Hepatocyte (in vitro differentiated cells): Measurements from ENCODE around the gene C1orf167. TPM values are rescaled to one million over a fixed set of nuclear protein-coding genes. Genes with fewer than 3 reads are reported as not detected.

Source experiments
- DNase-seq: peaks from one replicate; pipeline ENCODE4 v3.0.0-alpha.2; 2016; ENCODE audit warnings: low spot score
- H2AFZ ChIP-seq: fragments of 200-600 bp; sonication (generic); 2 replicates; pipeline ENCODE4 v1.6.0; 2016; ENCODE audit warnings: antibody characterized with exemption, mild to moderate bottlenecking
- H3K27ac ChIP-seq: fragments of 200-600 bp; sonication (generic); 2 replicates; pipeline ENCODE4 v1.5.1; 2016; ENCODE audit warnings: mild to moderate bottlenecking
- H3K27me3 ChIP-seq: fragments of 200-600 bp; sonication (generic); 2 replicates; pipeline ENCODE4 v1.6.1; 2016
- H3K36me3 ChIP-seq: fragments of 200-600 bp; sonication (generic); replicated peaks from 2 replicates; pipeline ENCODE4 v1.5.1; 2016; ENCODE audit warnings: low read depth; ENCODE audit not compliant: insufficient read depth
- H3K4me1 ChIP-seq: fragments of 200-600 bp; sonication (generic); 2 replicates; pipeline ENCODE4 v1.5.1; 2016; ENCODE audit warnings: mild to moderate bottlenecking, moderate library complexity; ENCODE audit not compliant: insufficient read depth
- H3K4me2 ChIP-seq: fragments of 200-600 bp; sonication (generic); 2 replicates; pipeline ENCODE4 v1.6.0; 2016
- H3K4me3 ChIP-seq: fragments of 200-600 bp; sonication (generic); 2 replicates; pipeline ENCODE4 v1.5.1; 2016; ENCODE audit warnings: mild to moderate bottlenecking
- H3K79me2 ChIP-seq: fragments of 200-600 bp; sonication (generic); 2 replicates; pipeline ENCODE4 v1.6.0; 2017; ENCODE audit warnings: mild to moderate bottlenecking
- H3K9me2 ChIP-seq: fragments of 200-600 bp; sonication (generic); replicated peaks from 2 replicates; pipeline ENCODE4 v1.6.0; 2017; ENCODE audit warnings: mild to moderate bottlenecking; ENCODE audit not compliant: insufficient read depth
- H3K9me3 ChIP-seq: fragments of 200-600 bp; sonication (generic); 2 replicates; pipeline ENCODE4 v1.5.1; 2016; ENCODE audit warnings: low read depth, mild to moderate bottlenecking
- H4K20me1 ChIP-seq: fragments of 200-600 bp; sonication (generic); 2 replicates; pipeline ENCODE4 v1.6.0; 2016; ENCODE audit warnings: mild to moderate bottlenecking; ENCODE audit not compliant: insufficient read depth, poor library complexity, severe bottlenecking
- EZH2 ChIP-seq: fragments of 200-600 bp; sonication (generic); IDR thresholded peaks from 2 replicates; pipeline ENCODE4 v1.6.1; 2016; ENCODE audit warnings: antibody characterized with exemption, mild to moderate bottlenecking, borderline replicate concordance
- EZH2phosphoT487 ChIP-seq: fragments of 200-600 bp; sonication (generic); IDR thresholded peaks from one replicate; pipeline ENCODE4 v1.6.1; 2018; ENCODE audit warnings: antibody characterized with exemption, mild to moderate bottlenecking, low read depth, moderate library complexity; ENCODE audit not compliant: unreplicated experiment, severe bottlenecking
- WGBS: methylation state at CpG from one replicate; pipeline ENCODE4 v1.1.6; 2016; ENCODE audit warnings: low lambda C conversion rate; ENCODE audit errors: missing lambda C conversion rate; 5-methylcytosine and 5-hydroxymethylcytosine counted together
- polyA plus RNA-seq: library from polyadenylated mRNA; unstranded; fragments of >200 nt; fragmentation: Nextera tagmentation; extraction: Ambion mirVana; gene quantifications from 2 replicates; pipeline ENCODE4 v1.2.1, GENCODE V29; 2016
- total RNA-seq: library from RNA; depleted of rRNA; stranded (reverse); fragments of >200 nt; gene quantifications from 2 replicates; pipeline ENCODE4 v1.2.3, GENCODE V29; 2014
- TF ChIP-seq, protein P1 (sequence below): fragments of 200-600 bp; sonication (generic); IDR thresholded peaks from 2 replicates; pipeline ENCODE4 v1.5.1; 2016; ENCODE audit warnings: antibody characterized with exemption, mild to moderate bottlenecking; ENCODE audit not compliant: poor library complexity

C1orf167 gene
- total and polyA plus RNA-seq, 2 experiments from 2014 or later, result 0.37 TPM; not detected in 1

DNA sequence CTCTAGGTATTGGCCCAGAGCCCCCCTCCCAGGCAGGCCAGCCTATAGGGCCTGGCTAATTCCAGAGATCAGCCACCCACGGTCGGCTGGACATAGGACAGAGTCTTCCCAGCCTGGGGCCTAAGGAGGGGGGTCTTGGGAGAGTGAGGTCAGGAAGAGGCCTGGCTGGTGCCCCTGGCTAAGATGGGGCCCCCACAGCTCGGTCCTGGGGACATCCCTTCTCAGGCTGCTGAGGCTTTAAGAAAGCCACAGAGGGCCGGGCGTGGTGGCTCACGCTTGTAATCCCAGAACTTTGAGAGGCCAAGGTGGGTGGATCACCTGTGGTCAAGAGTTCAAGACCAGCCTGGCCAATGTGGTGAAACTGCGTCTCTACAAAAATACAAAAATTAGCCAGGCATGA, 2.5 kb downstream of the C1orf167 start:
- H3K4me2 ChIP-seq, result no peak overlapping the region
- no peak overlapping the region for H2AFZ ChIP-seq
- WGBS, result 74% methylated on average over 7 of the region's 7 CpGs
- H3K4me3 ChIP-seq, result no peak overlapping the region
- H3K27ac ChIP-seq, result no peak overlapping the region
- TF ChIP-seq, protein P1, sequence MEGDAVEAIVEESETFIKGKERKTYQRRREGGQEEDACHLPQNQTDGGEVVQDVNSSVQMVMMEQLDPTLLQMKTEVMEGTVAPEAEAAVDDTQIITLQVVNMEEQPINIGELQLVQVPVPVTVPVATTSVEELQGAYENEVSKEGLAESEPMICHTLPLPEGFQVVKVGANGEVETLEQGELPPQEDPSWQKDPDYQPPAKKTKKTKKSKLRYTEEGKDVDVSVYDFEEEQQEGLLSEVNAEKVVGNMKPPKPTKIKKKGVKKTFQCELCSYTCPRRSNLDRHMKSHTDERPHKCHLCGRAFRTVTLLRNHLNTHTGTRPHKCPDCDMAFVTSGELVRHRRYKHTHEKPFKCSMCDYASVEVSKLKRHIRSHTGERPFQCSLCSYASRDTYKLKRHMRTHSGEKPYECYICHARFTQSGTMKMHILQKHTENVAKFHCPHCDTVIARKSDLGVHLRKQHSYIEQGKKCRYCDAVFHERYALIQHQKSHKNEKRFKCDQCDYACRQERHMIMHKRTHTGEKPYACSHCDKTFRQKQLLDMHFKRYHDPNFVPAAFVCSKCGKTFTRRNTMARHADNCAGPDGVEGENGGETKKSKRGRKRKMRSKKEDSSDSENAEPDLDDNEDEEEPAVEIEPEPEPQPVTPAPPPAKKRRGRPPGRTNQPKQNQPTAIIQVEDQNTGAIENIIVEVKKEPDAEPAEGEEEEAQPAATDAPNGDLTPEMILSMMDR, result no peak
- no peak for TF ChIP-seq EZH2
- TF ChIP-seq EZH2phosphoT487, result no peak
- H3K4me1 ChIP-seq, result no peaks in the 10 kb centered on the region
- no peaks in the 10 kb centered on the region for H4K20me1 ChIP-seq
- no peaks in the 10 kb centered on the region for H3K79me2 ChIP-seq
- H3K9me2 ChIP-seq, result no peaks in the 10 kb centered on the region
- no peak for DNase-seq
- H3K27me3 ChIP-seq, result peaks cover 19% of the 10 kb centered on the region
- H3K36me3 ChIP-seq, result no peaks in the 10 kb centered on the region
- H3K9me3 ChIP-seq, result no peaks in the 10 kb centered on the region

GRCh38 chr1:11765661-11766428, 3.9 kb downstream of the C1orf167 start:
- H3K9me3 ChIP-seq, result no peaks in the 10 kb centered on the region
- no peaks in the 10 kb centered on the region for H3K36me3 ChIP-seq
- no peak overlapping the region for H3K4me2 ChIP-seq
- TF ChIP-seq, protein P1, result no peak
- TF ChIP-seq EZH2phosphoT487 (no peak), EZH2 (no peak)
- H2AFZ ChIP-seq, result no peak overlapping the region
- no peak overlapping the region for H3K27ac ChIP-seq
- H3K4me3 ChIP-seq, result no peak overlapping the region
- 92% methylated on average over 19 of the region's 19 CpGs for WGBS
- H3K79me2 ChIP-seq, result no peaks in the 10 kb centered on the region
- H4K20me1 ChIP-seq, result no peaks in the 10 kb centered on the region
- DNase-seq, result peak; percentile 3
- H3K27me3 ChIP-seq, result peaks cover 18% of the 10 kb centered on the region
- H3K4me1 ChIP-seq, result no peaks in the 10 kb centered on the region
- H3K9me2 ChIP-seq, result no peaks in the 10 kb centered on the region

GRCh38 chr1:11766429-11766776, 4.4 kb downstream of the C1orf167 start:
- TF ChIP-seq EZH2 (no peak), EZH2phosphoT487 (no peak)
- TF ChIP-seq, protein P1, result no peak
- WGBS, result 91% methylated on average over 14 of the region's 14 CpGs

More at GRCh38 chr1:11766429-11766776, 4.4 kb downstream of the C1orf167 start:
- H3K4me3 ChIP-seq, result no peak overlapping the region
- H3K27me3 ChIP-seq, result peaks cover 13% of the 10 kb centered on the region
- H3K4me1 ChIP-seq, result no peaks in the 10 kb centered on the region
- no peaks in the 10 kb centered on the region for H3K36me3 ChIP-seq
- no peak overlapping the region for H3K27ac ChIP-seq
- no peaks in the 10 kb centered on the region for H3K9me2 ChIP-seq
- no peaks in the 10 kb centered on the region for H3K9me3 ChIP-seq
- no peak overlapping the region for H3K4me2 ChIP-seq
- H4K20me1 ChIP-seq, result no peaks in the 10 kb centered on the region
- peak; percentile 1 for DNase-seq
- H3K79me2 ChIP-seq, result no peaks in the 10 kb centered on the region
- no peak overlapping the region for H2AFZ ChIP-seq
